Tibial artery (tissue), 4 donors: ENCODE measurements around the gene PEX5L.

Experiments used
- DNase-seq, 2 donors: peaks; one replicate each; pipeline ENCODE4 v3.0.0-alpha.2; 2019
- H3K27ac ChIP-seq, 2 donors: fragments of 200-600 bp; sonication (generic) in 1 of 2; 1 replicate in 1 of 2; 2 replicates in 1 of 2; pipeline ENCODE4 v1.5.1; 2018 to 2019; ENCODE audit warnings: mild to moderate bottlenecking in 1 of 2
- H3K27me3 ChIP-seq, 2 donors: fragments of 200-600 bp; sonication (generic) in 1 of 2; one replicate each; pipeline versions ENCODE4 v1.5.1 to v1.6.0; 2016 to 2019
- H3K36me3 ChIP-seq, 3 donors: fragments of 200-600 bp; sonication (generic) in 2 of 3; one replicate each; pipeline ENCODE4 v1.5.1; 2016 to 2019; ENCODE audit warnings: mild to moderate bottlenecking in 2 of 3
- H3K4me1 ChIP-seq, 4 donors: fragments of 200-600 bp; sonication (generic) in 2 of 4; 1 replicate in 3 of 4; 2 replicates in 1 of 4; pipeline ENCODE4 v1.5.1; 2016 to 2019
- H3K4me3 ChIP-seq, 2 donors: fragments of 200-600 bp; sonication (generic) in 1 of 2; 1 replicate in 1 of 2; 2 replicates in 1 of 2; pipeline ENCODE4 v1.5.1; 2018 to 2019; ENCODE audit warnings: mild to moderate bottlenecking in 2 of 2
- H3K9me3 ChIP-seq, 3 donors: fragments of 200-600 bp; sonication (generic) in 1 of 3; one replicate each; pipeline ENCODE4 v1.5.1; 2016 to 2019
- intact Hi-C: fragments of 100-400 bp; cut with DNase I; formaldehyde crosslinking; loops from one replicate; pipeline ENCODE4 v1.15.0; 2023; ENCODE audit warnings: low total_unique reads
- TF ChIP-seq, protein P1 (sequence below), 2 experiments: fragments of 200-600 bp in 1 of 2; fragments of 450-650 bp in 1 of 2; IDR thresholded peaks; one replicate each; pipeline ENCODE4 v1.5.1; 2017 to 2019; ENCODE audit warnings: antibody characterized with exemption in 2 of 2, mild to moderate bottlenecking in 1 of 2, moderate library complexity in 1 of 2

Gene PEX5L

GRCh38 chr3:179949412-179949811 lies 87.3 kb downstream of the PEX5L start:
- H3K27me3 ChIP-seq = peaks cover 0 to 8% of the 10 kb centered on the region in 2 donors
- no peaks in the 10 kb centered on the region for H3K36me3 ChIP-seq
- TF ChIP-seq, protein P1, sequence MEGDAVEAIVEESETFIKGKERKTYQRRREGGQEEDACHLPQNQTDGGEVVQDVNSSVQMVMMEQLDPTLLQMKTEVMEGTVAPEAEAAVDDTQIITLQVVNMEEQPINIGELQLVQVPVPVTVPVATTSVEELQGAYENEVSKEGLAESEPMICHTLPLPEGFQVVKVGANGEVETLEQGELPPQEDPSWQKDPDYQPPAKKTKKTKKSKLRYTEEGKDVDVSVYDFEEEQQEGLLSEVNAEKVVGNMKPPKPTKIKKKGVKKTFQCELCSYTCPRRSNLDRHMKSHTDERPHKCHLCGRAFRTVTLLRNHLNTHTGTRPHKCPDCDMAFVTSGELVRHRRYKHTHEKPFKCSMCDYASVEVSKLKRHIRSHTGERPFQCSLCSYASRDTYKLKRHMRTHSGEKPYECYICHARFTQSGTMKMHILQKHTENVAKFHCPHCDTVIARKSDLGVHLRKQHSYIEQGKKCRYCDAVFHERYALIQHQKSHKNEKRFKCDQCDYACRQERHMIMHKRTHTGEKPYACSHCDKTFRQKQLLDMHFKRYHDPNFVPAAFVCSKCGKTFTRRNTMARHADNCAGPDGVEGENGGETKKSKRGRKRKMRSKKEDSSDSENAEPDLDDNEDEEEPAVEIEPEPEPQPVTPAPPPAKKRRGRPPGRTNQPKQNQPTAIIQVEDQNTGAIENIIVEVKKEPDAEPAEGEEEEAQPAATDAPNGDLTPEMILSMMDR (IDR thresholded peaks at IDR 0.05) = no peak
- DNase-seq = no peak
- H3K4me1 ChIP-seq = no peaks in the 10 kb centered on the region
- H3K4me3 ChIP-seq = no peak overlapping the region
- intact Hi-C loops = no loop called here
- H3K27ac ChIP-seq = no peak overlapping the region
- H3K9me3 ChIP-seq = no peaks in the 10 kb centered on the region

GRCh38 chr3:179948740-179949139 lies 88.0 kb downstream of the PEX5L start:
- Histone ChIP-seq H3K9me3 (no peaks in the 10 kb centered on the region), H3K4me1 (no peaks in the 10 kb centered on the region), H3K27me3 (peaks cover 0 to 8% of the 10 kb centered on the region in 2 donors), H3K4me3 (no peak overlapping the region), H3K36me3 (no peaks in the 10 kb centered on the region), H3K27ac (no peak overlapping the region)
- no peak for DNase-seq
- TF ChIP-seq, protein P1 (IDR thresholded peaks at IDR 0.05) = no peak
- intact Hi-C loops = no loop called here

- H3K27ac ChIP-seq = no peak overlapping the region
- intact Hi-C loops = no loop called here
Observed at GRCh38 chr3:179945569-179945968, 91.2 kb downstream of the PEX5L start.

DNA sequence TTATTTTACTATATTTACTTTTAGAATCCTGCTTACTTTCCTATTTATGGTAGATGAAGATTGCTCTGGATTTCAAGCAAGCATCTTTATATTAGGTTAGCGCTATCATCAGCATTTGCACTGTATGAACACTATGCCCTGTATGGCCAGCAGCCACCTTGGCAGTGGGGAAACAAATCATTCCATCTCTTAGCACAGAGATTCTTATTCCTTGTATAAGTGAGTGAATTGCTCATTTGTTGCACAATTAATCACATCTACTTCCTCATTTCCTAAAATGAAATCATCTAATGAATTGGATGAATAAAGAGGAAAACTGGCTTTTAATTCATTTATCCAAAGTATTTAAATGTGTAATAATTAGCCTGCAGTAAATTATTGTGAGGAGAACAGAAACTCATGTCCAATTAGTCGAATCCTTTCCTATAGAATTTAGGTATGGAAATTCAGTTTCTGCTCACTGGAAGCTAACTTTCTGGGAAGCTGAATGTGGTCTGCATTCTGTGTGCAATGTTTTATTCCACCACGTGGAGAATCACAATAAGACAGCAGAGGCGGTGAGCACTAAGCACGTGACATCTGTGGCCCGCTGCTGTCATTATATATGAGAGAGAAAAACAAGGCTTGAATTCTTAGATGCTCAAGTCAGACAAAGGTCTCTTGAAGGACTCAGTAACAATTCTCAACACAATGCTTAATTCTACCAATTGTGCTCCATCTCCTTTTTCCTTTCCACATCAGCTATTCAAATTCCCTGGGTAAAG lies 93.4 kb downstream of the PEX5L start:
- peaks cover 0 to 7% of the 10 kb centered on the region in 2 donors for H3K27me3 ChIP-seq
- no peak overlapping the region for H3K4me3 ChIP-seq
- DNase-seq = no peak
- H3K36me3 ChIP-seq = no peaks in the 10 kb centered on the region
- intact Hi-C loops = no loop called here
- TF ChIP-seq, protein P1 (IDR thresholded peaks at IDR 0.05) = no peak
- H3K4me1 ChIP-seq = peaks cover 0 to 6% (median 3%) of the 10 kb centered on the region in 4 donors
- no peaks in the 10 kb centered on the region for H3K9me3 ChIP-seq
- no peak overlapping the region for H3K27ac ChIP-seq

More at GRCh38 chr3:179945569-179945968, 91.2 kb downstream of the PEX5L start:
- Histone ChIP-seq H3K4me1 (peaks cover 0 to 6% (median 3%) of the 10 kb centered on the region in 4 donors), H3K27me3 (peaks cover 0 to 9% of the 10 kb centered on the region in 2 donors), H3K36me3 (no peaks in the 10 kb centered on the region), H3K9me3 (no peaks in the 10 kb centered on the region), H3K4me3 (no peak overlapping the region)
- TF ChIP-seq, protein P1 (IDR thresholded peaks at IDR 0.05) = no peak
- DNase-seq = no peak

GRCh38 chr3:179942553-179943075 lies 94.1 kb downstream of the PEX5L start:
- DNase-seq = no peak
- Histone ChIP-seq H3K9me3 (no peaks in the 10 kb centered on the region), H3K4me1 (peaks cover 0 to 6% (median 3%) of the 10 kb centered on the region in 4 donors), H3K27me3 (peaks cover 0 to 7% of the 10 kb centered on the region in 2 donors), H3K36me3 (no peaks in the 10 kb centered on the region), H3K4me3 (peak overlapping the region in 1 of 2 donors; percentile 10), H3K27ac (no peak overlapping the region)
- TF ChIP-seq, protein P1 (IDR thresholded peaks at IDR 0.05) = no peak
- intact Hi-C loops = no loop called here
